DMS 273 (cell line): ENCODE data around the gene FOXC1.
A peak's percentile ranks its signal among the peaks of the same experiment; 100 is the strongest.

Source experiments
- DNase-seq: peaks from one replicate; lab custom pipeline; 2025; ENCODE audit not compliant: unreplicated experiment; lab: John Stamatoyannopoulos, UW

The FOXC1 gene

DNA sequence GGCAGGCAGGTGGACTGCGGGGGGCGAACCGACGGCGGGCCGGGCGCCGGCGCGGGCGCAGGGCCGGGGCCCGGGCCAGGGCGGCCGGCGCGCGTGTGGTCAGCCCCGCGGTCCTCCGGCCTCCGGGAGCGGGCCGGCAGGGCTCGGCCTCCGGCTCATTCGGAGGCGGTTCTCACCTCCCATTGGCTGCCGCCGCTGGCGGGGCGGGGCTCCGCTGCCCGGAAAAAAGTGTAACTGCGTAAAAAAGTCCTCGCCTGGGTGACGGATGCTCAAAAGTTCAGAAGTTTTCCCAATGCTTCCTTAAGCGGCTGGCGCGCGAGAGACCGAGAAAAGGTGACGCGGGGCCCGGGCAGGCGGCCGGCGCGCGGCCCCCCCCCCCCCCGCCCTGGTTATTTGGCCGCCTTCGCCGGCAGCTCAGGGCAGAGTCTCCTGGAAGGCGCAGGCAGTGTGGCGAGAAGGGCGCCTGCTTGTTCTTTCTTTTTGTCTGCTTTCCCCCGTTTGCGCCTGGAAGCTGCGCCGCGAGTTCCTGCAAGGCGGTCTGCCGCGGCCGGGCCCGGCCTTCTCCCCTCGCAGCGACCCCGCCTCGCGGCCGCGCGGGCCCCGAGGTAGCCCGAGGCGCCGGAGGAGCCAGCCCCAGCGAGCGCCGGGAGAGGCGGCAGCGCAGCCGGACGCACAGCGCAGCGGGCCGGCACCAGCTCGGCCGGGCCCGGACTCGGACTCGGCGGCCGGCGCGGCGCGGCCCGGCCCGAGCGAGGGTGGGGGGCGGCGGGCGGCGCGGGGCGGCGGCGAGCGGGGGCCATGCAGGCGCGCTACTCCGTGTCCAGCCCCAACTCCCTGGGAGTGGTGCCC lies at the start of gene FOXC1:
Gene FOXC1, plus strand, starts transcription at position 268 of the 849 bp plus-strand sequence. Its CDS starts 531 bp downstream, at position 799.
- peak; percentile 91 for DNase-seq

DNA sequence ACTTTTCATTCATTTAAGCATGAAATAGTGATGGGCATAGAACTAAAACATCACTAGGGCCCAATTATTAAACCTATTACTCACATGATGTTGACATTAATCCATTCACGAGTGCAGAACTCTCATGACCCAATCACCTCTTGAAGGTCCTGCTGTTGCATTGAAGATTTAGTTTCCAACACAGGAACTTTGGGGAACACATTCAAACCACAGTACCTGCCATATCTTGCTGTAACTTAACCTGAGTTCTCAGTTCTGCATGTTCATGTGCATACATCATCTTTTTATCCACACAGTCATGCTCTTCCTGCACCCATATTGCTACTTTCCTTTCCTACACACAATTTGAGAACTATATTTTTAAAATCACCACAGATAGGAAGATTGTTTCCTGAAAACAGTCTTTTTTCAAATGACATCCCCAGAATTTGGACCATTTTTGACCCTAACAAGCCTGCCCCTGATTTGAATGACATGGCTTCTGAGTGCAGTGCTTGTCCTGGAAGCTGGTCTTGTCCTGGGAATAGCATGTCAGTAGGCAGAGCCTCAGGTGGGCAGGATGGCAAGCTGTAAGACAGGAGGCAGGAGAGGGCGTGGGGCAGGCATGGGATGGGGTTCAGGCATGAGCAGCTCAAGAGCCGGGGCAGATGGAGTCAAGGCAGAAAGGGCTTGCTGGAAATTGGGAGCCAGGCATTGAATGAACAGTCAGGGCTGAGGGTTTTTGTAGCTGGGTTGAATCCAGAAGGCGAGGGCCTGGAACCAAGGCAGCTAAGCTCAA lies 49.2 kb upstream of the FOXC1 start:
- no peak for DNase-seq

DNA sequence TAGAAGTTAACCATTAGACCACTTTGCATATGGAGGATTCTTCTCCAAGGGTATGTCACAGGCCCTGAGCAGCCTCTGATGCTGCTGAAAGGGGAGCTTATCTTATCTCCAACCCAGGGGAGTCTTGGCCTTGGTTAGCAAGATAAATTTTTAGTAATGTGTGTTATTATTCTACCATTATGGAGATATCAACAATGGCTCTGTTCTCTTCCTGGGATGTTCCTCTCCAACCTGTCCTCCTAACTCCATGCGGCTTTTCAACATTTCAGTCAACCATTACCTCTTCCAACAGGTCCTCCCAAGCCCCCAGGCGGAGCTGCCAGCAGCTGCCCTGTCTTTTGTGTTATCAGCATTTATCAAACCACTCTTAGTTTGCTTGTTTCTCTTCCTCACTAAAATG lies 48.4 kb upstream of the FOXC1 start:
- no peak for DNase-seq

DNA sequence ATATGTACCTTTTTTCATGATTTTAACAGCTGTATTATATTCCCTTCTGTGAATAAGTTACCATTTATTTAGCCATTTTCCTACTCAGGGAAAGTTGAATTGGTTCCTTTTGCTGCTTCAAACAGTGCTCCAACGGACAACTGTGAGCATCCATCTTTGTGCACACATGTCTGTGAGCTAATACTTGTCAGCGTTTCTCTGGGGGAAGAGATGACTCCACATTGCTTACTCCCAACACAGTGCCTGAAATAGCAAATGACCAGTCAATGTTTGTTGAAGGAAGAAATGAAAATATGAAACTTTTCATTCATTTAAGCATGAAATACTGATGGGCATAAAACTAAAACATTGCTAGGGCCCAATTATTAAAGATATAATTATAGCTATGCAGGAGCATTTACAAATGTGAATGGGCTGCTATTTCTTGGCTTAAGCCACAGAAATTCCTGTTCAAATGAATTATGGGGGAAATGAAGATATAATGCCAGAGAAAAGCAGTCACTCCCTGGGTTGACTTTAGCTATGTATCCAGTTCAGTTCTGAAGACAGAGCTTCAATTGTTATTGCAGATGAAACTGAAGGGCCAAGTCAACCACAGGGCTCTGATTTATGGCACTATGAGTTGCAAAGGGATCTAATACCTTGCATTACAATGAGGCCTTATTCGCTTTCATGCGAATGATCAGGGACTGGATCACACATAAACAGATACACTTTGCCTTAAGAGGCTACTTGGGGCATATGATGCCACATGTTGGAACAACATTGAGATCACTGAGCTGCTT lies 47.4 kb upstream of the FOXC1 start:
- no peak for DNase-seq

DNA sequence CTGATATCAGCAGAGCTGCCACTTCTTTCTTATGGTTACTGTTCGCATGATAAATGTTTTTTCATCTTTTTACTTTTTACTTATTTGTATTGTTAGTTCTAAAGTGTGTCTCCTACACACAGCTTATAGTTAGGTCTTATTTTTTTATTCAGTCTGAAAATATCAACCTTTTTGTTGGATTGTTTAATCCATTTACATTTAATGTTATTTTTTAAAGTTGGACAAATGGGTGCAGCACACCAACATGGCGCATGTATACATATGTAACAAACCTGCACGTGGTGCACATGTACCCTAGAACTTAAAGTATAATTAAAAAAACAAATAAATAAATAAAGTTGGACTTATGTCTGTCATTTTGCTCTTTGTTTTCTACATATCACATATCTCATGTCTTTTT lies 40.3 kb upstream of the FOXC1 start:
- DNase-seq: no peak

DNA sequence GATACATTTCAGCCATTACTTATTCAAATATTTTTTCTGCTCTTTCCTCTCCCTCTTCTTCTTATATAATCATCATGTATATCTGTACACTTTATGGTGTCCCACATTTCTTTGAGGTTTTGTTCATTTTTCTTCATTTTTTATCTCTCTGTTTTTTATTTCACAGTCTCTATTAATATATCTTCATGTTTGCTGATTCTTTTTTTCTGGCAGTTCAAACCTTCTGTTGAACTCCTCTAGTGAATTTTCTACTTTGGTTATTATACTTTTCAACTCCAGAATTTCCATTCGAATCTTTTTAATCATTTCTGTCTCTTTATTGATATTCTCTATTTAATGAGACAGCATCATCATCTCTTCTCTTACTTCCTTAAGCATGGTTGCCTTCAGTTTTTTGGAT lies 38.9 kb upstream of the FOXC1 start:
- DNase-seq: no peak

DNA sequence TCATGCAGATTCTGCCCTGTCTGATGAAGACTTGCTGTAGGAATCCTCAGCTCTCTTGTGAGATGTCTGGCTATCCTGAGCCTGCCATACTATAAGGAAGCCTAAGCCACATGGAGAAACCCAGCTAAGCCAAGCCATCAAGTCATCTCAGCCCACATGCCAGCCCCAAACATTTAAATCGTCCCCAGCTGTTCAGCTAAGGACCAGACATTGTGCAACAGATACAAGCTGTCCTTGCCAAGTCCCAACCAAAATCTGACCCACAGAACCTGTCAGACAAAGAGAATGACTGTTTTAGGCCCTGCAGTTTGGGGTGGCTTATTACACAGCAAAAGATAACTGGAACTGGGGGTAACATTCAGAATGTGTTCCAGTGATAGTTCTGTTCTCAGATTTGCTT lies 36.8 kb upstream of the FOXC1 start:
- peak; percentile 16 for DNase-seq

DNA sequence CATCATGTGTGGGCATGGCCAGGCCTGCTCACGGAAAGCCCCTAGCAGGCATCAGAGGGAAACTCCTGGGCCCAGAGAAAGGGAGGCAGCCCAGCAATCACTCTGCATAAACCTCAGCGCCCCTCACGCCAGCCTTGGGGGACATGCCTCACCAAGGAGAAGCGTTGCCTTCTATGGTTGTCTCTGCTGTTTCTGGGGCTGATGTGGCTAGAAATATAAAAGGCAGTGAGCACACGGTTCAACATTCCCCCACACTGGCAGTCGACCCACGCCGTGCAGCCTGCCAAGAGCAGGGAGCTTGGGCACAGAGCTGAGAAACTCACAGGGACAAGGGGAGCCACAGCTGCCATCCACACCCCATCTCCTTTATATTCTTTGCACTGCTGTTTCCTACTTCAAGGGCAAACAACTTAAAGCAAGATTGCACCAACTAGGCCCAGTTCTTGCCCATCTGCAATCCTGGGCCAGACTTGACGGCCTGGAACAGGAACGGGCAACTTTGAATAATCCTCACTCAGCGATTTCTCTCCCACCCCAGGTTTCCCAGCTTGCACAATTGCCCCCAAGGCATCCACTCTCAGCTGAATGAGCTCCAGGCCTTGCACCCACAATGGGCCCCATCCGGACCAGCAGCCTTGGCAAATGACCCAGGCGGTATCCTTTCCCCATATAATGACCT lies 35.5 kb upstream of the FOXC1 start:
- DNase-seq: no peak

DNA sequence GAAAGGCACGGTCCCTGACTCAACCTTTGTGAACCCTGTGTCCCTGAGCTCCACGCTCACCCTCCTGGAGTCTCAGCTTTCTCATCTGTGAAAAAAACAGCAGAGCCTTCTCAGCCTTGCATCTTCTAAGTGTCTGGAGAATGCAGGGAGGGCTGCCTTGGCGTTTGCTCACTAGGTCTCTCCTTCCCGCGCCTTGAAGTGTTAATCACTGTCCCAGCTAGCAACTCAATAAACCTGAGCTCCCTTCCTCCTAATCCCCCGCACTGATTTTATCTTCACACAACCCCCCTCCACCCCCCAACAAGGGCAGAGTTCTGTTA lies 34.9 kb upstream of the FOXC1 start:
- DNase-seq: no peak

DNA sequence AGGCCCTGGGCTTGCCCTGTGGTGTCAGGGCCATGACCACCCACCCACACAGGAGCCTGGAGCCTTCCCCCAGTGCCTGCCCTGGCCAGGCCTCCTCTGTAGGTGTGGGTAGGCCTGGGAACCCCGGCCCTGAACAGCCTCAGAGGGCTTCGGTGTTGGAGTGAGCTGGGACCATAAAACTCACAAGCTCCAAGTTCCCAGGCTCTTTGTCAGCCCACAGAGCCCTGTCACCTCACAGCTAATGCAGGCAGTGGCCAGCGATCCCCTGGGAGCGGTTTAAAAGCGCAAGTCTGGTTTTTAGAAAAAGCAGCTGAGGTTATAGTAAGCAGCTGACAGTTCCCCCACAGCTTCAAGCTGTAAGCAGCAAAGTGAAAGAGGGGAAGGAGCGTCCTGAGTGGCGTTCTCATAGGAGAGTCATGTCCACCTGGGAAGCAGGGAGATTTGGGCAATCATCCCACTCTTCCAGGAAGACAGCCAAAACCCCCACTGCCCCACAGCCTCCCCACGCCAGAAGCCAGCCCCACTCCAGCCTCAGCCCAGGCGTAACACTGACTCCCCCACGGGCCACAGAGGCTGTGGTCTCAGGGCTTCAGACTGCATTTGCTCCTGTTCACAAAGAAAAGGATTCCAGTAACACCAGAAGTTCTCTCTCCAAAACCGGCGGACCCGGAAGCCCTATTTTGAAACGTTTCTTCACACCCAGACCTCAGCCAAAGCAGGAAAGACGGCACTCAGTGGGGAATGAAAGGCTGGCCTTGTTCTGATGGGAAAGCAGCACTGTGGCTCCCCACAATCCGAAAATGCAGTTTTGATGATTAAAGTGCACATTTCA lies 34.3 kb upstream of the FOXC1 start:
- DNase-seq: no peak

DNA sequence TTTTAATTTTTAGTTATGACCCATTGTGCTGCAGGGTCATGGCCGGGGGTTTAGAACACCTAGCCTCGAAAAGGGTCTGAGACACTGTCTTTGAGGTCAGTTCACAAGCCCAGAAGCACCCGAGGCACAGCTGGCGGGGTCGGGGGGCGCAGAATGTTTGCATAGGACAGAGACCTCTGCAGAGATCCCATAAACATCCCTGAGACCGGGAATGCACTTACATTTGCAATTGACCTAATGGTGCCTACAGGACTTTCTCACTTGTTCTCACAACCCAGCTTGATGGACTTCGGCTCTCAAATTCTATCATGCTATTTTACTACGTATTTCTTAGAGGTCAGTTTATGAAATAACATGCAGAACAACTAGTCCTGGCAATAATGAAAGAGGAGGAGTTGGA lies 33.5 kb upstream of the FOXC1 start:
- DNase-seq: no peak

DNA sequence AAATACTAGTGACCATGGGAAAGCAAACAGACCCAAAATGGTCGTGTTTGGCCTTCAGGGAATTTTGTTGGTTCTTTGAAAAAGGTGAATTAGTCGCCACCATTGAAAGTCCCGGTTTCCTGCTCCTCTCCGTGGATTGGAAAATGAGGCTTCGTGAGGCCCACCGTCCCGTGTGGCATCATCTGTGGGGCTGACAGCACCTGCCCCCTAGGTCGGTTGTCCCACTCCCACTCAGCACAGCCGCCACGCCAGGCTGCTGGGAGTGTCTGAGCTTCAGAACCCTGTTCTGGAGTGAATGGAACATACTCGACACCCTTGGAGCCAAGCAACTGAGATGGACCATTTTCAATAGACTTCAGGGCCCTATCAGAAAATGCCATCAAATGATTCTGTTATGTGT lies 33.0 kb upstream of the FOXC1 start:
- DNase-seq: no peak

DNA sequence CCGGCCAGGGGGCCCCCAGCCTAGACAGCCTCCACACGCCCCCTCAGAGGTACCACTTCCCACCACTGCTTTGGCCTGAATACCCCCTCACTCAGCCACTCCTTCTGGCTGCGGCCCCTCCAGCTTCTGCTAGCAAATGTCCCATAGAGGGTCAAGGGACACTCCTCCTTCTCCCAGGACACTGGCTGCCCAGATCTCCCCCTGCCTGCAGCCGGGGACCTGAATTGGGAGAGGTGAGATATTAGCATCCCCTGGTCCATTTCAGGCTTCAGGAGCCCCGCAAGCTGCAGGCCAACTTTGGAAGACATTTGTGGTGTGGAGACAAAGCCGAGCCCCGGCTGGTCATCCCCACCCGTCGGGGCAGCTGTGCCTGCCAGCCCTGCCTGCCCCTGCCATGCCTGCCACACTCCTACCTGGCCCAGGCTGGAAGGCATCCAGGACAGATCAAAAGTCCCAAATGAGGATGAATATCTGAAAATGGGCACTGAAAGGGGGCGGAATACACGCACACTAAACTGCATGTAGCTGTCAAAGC lies 32.5 kb upstream of the FOXC1 start:
- DNase-seq: no peak

DNA sequence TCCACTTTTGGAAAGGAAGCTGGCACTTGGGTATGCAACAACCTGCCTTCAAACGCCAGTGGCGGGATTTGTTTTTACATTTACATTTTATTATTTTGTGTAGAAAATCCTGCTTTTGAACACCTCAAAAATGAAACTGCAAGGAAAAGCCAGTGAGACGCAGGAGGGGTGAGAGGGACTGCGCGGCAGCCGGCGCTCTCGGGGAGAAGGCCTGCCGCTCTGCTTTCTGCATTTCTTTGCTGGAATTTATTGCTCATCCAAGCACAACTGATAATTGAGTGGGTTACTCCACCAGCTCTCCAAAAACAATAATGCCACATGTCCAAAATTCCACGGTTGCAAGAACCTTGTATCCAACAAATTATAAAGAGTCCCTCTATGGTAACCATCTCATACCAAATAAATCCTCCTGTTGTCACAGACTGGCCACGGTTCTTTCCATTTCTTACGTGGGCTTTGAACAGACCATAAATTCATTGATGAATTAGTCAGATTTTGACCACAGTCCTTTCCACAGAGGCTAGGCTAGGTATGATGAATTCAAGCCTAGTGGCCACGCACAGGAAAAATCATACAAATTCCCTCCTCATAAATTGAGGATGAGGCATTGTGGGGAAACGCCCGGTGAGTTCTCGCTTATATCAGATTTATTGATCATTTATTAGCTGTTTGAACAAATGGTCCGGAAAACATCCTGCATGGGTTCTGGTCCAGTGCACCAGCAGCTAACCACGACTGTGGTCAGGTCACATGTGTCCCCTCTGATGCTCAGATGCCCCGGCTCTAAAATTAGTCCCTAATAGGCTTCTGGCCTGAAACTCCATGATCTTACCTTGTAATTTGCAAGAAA lies 31.6 kb upstream of the FOXC1 start:
- DNase-seq: no peak

DNA sequence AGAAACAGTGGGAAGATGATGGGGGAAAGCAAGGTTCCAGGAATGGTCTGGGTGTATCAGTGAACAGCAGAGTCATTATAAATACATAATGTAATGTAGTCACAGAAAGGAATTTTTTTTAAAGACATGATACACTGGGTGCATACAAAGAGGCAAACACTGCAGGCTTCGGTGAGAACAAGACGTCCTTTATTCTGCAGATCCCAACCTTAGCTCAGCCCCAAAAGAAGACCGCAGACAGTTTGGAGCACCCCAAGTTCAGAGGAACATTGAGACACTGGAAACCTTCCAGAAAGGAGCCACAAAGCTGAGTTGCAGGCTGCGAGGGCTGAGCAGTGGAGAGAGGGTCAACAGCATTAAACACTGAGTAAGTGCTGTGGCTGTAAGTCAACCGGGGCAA lies 30.6 kb upstream of the FOXC1 start:
- DNase-seq: no peak

DNA sequence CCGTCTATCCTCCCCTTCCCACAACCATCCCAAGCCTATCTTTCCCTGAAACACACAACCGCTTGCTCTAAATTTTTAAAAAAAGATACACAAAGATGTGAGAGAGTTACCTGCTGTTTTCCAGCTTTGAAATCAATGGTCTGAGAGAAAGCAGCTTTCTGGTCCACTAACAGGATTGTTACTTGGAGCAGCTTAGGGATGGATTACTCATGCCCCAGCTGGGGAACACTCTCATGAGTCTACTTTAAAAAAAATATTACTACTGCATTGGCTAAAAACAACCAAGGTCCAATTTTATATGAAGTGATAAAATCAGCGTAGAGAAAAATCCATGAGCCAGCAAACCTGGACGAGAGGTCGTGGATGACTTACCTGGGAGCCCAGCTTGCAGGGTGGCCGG lies 29.6 kb upstream of the FOXC1 start:
- DNase-seq: no peak

DNA sequence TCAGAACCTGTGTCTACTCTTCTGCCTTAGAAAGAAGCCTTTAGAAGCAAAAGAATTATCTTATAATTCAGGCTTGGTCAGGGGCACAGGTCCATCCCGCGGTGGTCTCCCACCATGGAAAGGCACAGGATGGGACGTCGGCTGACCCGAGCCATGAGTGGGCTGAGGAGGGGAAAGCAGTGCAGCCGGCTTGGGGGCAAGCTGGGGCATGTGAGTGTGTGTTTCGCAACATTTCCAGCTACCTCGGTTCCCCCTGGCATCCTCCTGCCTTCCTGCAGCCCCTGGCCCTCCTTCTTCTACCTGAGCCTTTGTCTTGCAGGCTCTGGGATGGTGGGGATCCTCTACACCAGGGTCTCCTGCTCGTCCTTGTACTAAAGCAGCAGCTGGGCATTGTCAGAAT lies 29.1 kb upstream of the FOXC1 start:
- no peak for DNase-seq

DNA sequence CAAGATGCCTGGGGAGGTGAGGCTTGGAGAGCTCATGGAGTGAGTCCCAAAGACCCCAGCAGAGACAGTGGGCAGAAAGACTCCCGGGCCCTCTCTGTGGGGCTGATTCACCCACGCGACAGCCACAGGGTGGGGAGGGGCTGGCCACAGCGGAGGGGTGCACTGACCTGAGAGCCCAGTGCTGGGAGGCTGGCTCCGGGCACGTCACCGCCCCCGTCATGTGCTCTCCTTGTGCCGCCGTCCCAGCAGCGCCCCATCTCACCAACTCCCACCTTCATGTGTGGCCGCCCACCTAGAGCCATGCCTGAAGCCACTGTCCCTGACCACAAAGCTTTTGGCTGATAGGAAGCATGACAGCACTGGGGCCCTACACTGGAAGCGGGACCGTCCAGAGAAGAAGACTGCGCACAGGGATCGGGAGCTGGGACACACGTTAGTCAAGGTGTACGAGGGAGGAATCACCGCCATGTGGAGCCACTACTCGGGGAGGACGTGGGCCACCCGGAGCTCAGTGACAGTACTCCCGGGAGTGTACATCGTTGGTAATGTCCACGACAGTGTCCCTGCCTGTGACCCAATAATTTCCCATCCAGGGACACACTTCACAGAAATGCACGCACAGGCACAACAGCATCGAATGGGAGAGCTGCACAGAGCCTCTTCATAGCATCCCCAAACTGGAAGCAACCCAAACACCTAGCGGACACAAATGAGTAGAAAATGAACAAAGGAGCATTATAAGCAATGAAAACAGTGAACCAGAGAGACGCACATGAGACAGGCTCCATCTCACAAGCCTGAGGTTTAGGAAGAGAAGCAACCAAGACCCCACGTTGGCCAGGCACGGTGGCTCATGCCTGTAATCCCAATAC lies 28.4 kb upstream of the FOXC1 start:
- DNase-seq: no peak
